Measurements from ENCODE around the gene FOXK2.

GRCh38 chr17:82594571-82594970 lies 75.0 kb downstream of the FOXK2 start:
- TF ChIP-seq YY1 (IDR thresholded peaks at IDR 0.05; ENCODE audit: insufficient read depth, insufficient read length) = no peak
- no peak for TF ChIP-seq ZNF274 (IDR thresholded peaks at IDR 0.05; ENCODE audit: low read depth, low read length)
